Smooth muscle cell of the brain vasculature (primary cell): Measurements from ENCODE around the gene CALN1.
A peak's percentile ranks its signal among the peaks of the same experiment; 100 is the strongest.
"Not testable (repeated sequence)": the region's sequence is repeated elsewhere in the genome, so short reads cannot be mapped to it uniquely, and the experiment has no call there.

Experiments used
- DNase-seq: peaks from one replicate; pipeline ENCODE4 v3.0.0-alpha.2; 2012; ENCODE audit warnings: low read depth, low spot score

CALN1 gene

DNA sequence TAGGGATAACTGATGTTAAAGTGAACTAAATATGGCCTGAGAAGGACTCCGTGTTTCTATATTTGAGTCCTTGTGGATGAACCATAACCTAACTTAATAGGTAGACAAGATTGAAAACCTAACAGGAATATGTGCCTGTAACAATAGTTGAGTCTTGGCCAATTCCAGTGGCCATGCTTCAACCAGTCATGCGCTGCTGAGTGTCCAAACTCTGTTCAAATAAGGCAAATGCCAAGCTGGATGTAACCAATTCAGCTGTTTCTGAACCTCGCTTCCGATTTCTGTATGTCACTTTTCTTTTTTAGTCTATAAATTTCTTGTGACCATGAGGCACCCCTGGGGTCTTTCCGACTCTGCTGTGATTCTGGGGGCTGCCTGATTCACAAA, 672.0 kb downstream of the CALN1 start:
- no peak for DNase-seq

DNA sequence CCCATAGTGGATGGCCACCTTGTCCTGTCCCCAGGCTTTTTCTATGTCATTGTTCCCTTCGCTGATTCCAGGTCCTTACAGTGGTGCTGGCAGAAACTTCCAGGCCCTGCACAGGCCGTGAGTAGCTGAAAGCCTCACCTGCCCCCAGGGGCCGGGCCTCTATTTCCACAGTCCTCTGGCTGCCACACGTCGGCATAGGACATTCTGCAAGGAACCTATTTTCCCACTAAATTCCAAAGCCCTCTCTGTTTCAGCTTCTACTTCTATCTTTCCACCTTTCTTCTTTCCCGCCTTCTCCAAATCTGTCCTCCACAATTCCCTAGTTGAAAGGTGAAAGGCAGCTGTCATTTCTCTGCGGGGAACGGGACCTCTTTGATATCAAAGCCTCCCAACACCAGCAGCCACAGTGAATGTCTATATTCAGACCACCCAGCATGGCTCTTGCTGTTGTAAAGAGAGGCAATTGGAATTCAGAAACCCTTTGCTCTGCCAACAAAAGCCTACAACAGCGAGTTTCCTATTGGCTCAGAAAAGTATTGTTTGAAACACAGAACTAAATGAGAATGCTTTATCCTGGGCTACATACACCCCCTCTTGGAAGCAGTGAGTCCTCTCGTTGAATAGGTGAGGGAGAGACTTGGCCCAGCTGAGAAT, 672.5 kb downstream of the CALN1 start:
- DNase-seq: no peak

DNA sequence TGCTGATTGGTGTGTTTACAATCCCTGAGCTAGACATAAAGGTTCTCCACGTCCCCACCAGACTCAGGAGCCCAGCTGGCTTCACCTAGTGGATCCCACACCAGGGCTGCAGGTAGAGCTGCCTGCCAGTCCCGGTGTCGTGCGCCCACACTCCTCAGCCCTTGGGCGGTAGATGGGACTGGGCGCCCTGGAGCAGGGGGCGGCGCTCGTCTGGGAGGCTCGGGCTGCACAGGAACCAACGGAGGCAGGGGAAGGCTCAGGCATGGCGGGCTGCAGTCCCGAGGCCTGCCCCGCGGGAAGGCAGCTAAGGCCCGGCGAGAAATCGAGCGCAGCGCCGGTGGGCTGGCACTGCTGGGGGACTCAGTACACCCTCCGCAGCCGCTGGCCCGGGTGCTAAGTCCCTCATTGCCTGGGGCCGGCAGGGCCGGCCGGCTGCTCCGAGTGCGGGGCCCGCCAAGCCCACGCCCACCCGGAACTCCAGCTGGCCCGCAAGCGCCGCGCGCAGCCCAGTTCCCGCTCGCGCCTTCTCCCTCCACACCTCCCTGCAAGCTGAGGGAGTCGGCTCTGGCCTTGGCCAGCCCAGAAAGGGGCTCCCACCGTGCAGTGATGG, 674.1 kb downstream of the CALN1 start:
- not testable (repeated sequence) for DNase-seq

DNA sequence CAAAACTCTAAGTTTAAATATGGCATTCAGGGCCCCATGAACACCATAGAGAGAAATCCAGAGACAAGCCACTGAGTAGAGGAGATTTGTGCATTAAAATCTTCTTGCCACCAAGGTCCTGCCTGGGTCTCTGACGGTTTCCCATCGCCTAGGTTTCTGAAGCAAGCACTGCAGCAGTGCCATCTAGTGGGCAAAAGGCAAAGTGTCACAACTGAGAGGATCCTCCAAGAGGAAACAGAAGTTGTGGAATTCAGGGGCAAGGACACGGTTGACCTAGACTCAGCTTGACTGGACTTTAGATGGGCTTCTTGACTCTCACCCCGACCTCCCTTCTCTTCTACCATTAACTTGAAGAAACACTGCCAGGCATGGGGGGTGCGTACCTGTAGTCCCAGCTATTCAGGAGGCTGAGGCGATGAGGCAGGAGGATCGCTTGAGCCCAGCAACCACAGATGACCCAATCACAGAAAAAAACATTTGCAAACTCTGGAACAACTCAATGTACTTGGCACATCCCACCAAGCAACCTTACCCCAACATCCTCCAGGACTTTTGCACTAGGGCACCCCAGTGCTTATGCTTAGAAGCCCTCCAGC, 676.1 kb downstream of the CALN1 start:
- DNase-seq: peak; percentile 43

DNA sequence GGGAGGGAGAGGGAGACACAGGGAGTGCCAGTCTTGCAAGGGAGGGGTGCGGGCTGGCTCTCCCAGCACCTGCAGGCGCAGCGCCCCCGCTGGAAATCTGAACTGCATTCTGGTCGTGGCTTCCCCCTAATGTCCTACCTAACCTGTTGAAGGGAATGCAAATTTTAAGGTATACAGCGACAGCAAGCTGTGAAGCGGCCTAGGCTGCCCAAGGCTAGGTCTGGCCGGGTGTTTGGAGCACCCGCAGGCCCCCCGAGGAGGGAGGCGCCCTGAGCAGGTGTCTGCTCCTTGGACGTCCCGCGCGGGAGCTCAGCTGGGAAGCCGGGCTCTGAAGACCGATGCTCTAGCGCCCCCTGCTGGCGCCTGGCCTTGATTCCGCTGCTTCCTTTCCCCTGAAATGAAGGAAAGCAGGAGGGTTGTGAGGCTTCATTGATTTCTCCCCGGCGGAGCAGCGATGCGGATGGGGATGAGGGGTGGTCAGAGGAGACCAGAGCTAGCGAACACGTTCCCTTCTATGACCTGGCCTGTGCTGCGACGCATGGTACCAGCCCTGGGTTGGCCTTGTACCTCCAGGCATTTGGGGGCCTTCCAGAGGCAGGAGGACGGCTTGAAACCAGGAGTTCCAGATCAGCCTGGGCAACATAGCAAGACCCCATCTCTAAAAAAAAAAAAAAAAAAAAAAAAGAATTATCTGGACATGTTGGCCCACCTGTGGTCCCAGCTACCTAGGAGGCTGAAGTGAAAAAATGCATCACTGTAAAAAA, 678.8 kb downstream of the CALN1 start:
- DNase-seq: peak; percentile 35

DNA sequence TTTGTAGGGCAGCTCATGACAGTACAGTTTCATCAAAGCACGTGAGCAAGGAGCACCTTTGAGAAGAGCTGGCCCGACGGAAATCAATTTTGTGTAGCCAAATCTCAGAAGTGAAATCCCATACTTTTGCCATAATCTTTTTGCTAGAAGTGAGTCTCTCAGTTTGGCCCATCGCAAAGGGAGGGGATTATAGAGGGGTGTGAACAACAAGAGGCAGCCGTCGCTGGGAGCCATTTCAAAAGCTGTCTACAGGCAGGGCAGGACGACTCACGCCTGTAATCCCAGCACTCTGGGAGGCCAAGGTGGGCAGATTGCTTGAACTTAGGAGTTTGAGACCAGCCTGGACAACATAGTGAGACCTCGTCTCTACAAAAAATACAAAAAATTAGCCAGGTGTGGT, 680.4 kb downstream of the CALN1 start:
- no peak for DNase-seq
